ENCODE measurements around the gene LSAMP.
A peak's percentile ranks its signal among the peaks of the same experiment; 100 is the strongest.
"Not testable (repeated sequence)": the region's sequence is repeated elsewhere in the genome, so short reads cannot be mapped to it uniquely, and the experiment has no call there.

The LSAMP gene

GRCh38 chr3:115792206-115792955, 652.9 kb downstream of the LSAMP start:
- H3K36me3 ChIP-seq (ENCODE audit: low read depth), result no peaks in the 10 kb centered on the region
- ATAC-seq (ENCODE audit: low read depth), result no peak
- H3K27me3 ChIP-seq (ENCODE audit: insufficient read depth, poor library complexity, severe bottlenecking), result no peaks in the 10 kb centered on the region
- peaks cover 45% of the 10 kb centered on the region for H3K4me1 ChIP-seq (ENCODE audit: insufficient read depth, poor library complexity, severe bottlenecking)
- DNase-seq (ENCODE audit: low spot score), result no peak
- peak overlapping the region; percentile 93 for H3K27ac ChIP-seq (ENCODE audit: poor library complexity, severe bottlenecking)
- TF ChIP-seq, protein P1, sequence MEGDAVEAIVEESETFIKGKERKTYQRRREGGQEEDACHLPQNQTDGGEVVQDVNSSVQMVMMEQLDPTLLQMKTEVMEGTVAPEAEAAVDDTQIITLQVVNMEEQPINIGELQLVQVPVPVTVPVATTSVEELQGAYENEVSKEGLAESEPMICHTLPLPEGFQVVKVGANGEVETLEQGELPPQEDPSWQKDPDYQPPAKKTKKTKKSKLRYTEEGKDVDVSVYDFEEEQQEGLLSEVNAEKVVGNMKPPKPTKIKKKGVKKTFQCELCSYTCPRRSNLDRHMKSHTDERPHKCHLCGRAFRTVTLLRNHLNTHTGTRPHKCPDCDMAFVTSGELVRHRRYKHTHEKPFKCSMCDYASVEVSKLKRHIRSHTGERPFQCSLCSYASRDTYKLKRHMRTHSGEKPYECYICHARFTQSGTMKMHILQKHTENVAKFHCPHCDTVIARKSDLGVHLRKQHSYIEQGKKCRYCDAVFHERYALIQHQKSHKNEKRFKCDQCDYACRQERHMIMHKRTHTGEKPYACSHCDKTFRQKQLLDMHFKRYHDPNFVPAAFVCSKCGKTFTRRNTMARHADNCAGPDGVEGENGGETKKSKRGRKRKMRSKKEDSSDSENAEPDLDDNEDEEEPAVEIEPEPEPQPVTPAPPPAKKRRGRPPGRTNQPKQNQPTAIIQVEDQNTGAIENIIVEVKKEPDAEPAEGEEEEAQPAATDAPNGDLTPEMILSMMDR (IDR thresholded peaks at IDR 0.05; ENCODE audit: poor library complexity, severe bottlenecking), result no peak
- H3K9me3 ChIP-seq (ENCODE audit: severe bottlenecking), result no peaks in the 10 kb centered on the region
- no peak overlapping the region for H3K4me3 ChIP-seq (ENCODE audit: severe bottlenecking)

- DNase-seq (ENCODE audit: low spot score); ATAC-seq (ENCODE audit: low read depth); H3K9me3 ChIP-seq (ENCODE audit: severe bottlenecking); H3K4me3 ChIP-seq (ENCODE audit: severe bottlenecking); H3K27me3 ChIP-seq (ENCODE audit: insufficient read depth, poor library complexity, severe bottlenecking); H3K36me3 ChIP-seq (ENCODE audit: low read depth): not testable (repeated sequence)
- peaks cover 45% of the 10 kb centered on the region for H3K4me1 ChIP-seq (ENCODE audit: insufficient read depth, poor library complexity, severe bottlenecking)
- peak overlapping the region; percentile 93 for H3K27ac ChIP-seq (ENCODE audit: poor library complexity, severe bottlenecking)
Observed at GRCh38 chr3:115791271-115792153, 653.8 kb downstream of the LSAMP start.

DNA sequence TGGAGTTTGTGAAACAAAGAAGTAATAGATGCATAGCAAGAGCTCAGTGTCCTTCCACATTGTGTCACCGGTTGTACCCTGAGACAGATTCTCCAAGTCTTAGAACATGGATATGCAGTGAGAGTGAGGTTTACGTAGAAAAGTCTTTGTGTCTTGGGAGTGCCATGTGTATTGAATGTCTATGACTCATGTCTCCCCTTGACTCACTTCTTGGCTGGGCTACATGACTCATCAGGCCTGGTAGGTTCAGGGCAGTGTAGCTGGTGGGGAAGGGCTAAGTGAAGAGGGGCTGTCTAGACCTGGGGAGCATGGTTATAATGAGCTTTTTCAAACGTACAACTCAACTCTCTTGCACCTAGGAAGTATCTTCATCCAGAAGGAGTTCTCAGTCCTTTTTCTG, 654.5 kb downstream of the LSAMP start:
- ATAC-seq (ENCODE audit: low read depth), result peak; percentile 88
- Histone ChIP-seq H3K27me3 (ENCODE audit: insufficient read depth, poor library complexity, severe bottlenecking) (no peaks in the 10 kb centered on the region), H3K36me3 (ENCODE audit: low read depth) (no peaks in the 10 kb centered on the region), H3K4me1 (ENCODE audit: insufficient read depth, poor library complexity, severe bottlenecking) (peaks cover 45% of the 10 kb centered on the region), H3K9me3 (ENCODE audit: severe bottlenecking) (no peaks in the 10 kb centered on the region), H3K4me3 (ENCODE audit: severe bottlenecking) (no peak overlapping the region), H3K27ac (ENCODE audit: poor library complexity, severe bottlenecking) (peak overlapping the region; percentile 93)
- DNase-seq (ENCODE audit: low spot score), result peak; percentile 78
- TF ChIP-seq, protein P1 (IDR thresholded peaks at IDR 0.05; ENCODE audit: poor library complexity, severe bottlenecking), result no peak

DNA sequence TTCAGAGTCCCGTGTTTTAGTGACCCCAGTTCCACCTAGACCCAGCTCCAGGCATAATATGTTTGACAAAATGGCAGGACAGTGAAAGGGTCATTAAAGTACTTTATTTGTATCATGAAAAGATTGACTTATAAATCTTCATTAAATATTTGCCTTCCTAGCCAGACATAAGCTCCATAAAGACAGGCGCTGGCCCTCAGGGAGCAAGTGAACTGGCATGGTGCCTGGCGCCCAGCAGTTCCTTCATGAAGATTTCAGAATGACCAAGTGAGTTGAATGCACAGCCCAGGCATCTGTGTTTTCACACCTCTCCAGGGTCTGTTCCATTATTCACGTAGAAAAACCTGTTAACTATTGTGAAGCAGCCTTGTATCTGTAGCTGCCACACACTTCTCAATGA, 655.8 kb downstream of the LSAMP start:
- peaks cover 45% of the 10 kb centered on the region for H3K4me1 ChIP-seq (ENCODE audit: insufficient read depth, poor library complexity, severe bottlenecking)

DNA sequence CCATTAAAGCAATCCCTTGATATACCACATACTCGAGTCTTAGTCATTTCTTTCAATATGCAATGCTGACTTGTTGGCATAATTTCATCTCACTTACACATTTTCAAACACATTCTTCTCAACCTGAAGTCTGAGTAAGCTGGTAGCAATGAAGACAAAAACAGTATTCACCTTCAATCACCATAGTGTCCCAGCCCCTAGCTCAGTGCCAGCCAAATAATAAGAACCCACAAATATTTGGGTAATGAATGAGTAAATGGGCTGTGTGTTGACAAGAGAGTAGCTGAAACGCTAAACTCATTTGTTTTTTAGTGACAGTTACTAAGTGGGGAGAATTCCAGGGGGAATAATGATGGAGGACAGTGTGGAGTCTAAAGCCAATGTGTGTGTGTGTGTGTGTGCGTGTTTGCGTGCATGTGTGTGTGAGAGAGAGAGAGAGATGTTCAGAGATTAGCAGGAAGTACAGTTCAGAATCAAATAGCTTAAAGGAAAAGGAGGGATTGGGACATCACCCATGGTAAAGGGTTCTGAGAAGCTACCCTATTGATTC, 656.3 kb downstream of the LSAMP start:
- peak overlapping the region; percentile 93 for H3K27ac ChIP-seq (ENCODE audit: poor library complexity, severe bottlenecking)
- no peak for DNase-seq (ENCODE audit: low spot score)
- H3K4me3 ChIP-seq (ENCODE audit: severe bottlenecking), result no peak overlapping the region
- peaks cover 45% of the 10 kb centered on the region for H3K4me1 ChIP-seq (ENCODE audit: insufficient read depth, poor library complexity, severe bottlenecking)
- TF ChIP-seq, protein P1 (IDR thresholded peaks at IDR 0.05; ENCODE audit: poor library complexity, severe bottlenecking), result no peak
- no peaks in the 10 kb centered on the region for H3K9me3 ChIP-seq (ENCODE audit: severe bottlenecking)
- no peaks in the 10 kb centered on the region for H3K36me3 ChIP-seq (ENCODE audit: low read depth)
- H3K27me3 ChIP-seq (ENCODE audit: insufficient read depth, poor library complexity, severe bottlenecking), result no peaks in the 10 kb centered on the region
- ATAC-seq (ENCODE audit: low read depth), result peak; percentile 67

More for the DNA sequence above, 655.8 kb downstream of the LSAMP start:
- Histone ChIP-seq H3K36me3 (ENCODE audit: low read depth) (no peaks in the 10 kb centered on the region), H3K4me3 (ENCODE audit: severe bottlenecking) (no peak overlapping the region), H3K27me3 (ENCODE audit: insufficient read depth, poor library complexity, severe bottlenecking) (no peaks in the 10 kb centered on the region), H3K27ac (ENCODE audit: poor library complexity, severe bottlenecking) (peak overlapping the region; percentile 93), H3K9me3 (ENCODE audit: severe bottlenecking) (no peaks in the 10 kb centered on the region)
- TF ChIP-seq, protein P1 (IDR thresholded peaks at IDR 0.05; ENCODE audit: poor library complexity, severe bottlenecking), result no peak
- no peak for ATAC-seq (ENCODE audit: low read depth)
- no peak for DNase-seq (ENCODE audit: low spot score)

Data from RWPE2 (cell line).